SK-N-MC (cell line): Measurements from ENCODE around the gene CFP.

Experiments used
- EZH2 ChIP-seq: fragments of 200-600 bp; sonication (generic); IDR thresholded peaks from one replicate; pipeline ENCODE4 v1.6.1; 2017; ENCODE audit warnings: antibody characterized with exemption
- POLR2AphosphoS5 ChIP-seq: IDR thresholded peaks from 2 replicates; pipeline ENCODE4 v1.6.1; 2012; ENCODE audit warnings: mild to moderate bottlenecking, low read depth, low read length, borderline replicate concordance

GRCh38 chrX:47579537-47579936 is 50.2 kb downstream of the CFP start:
- no peak for TF ChIP-seq EZH2
- no peak for TF ChIP-seq POLR2AphosphoS5
